Right atrium auricular region (tissue), 2 donors: Measurements from ENCODE around the gene R3HDM1. TPM values are rescaled to one million over a fixed set of nuclear protein-coding genes. Genes with fewer than 3 reads are reported as not detected.

Source experiments
- DNase-seq: peaks from one replicate; pipeline ENCODE4 v3.0.0-alpha.2; 2019; ENCODE audit warnings: low spot score
- H3K27ac ChIP-seq, 2 donors: fragments of 200-600 bp; sonication (generic); 1 replicate in 1 of 2; 2 replicates in 1 of 2; pipeline ENCODE4 v1.5.1; 2016 to 2019
- H3K27me3 ChIP-seq, 2 donors: fragments of 200-600 bp; sonication (generic); one replicate each; pipeline versions ENCODE4 v1.5.1 to v1.6.0; 2017 to 2019
- H3K36me3 ChIP-seq: fragments of 200-600 bp; sonication (generic); one replicate; pipeline ENCODE4 v1.5.1; 2016
- H3K4me1 ChIP-seq, 2 donors: fragments of 200-600 bp; sonication (generic); one replicate each; pipeline versions ENCODE4 v1.5.1 to v1.6.0; 2017 to 2019
- H3K4me3 ChIP-seq, 2 donors: fragments of 200-600 bp; sonication (generic); 1 replicate in 1 of 2; 2 replicates in 1 of 2; pipeline ENCODE4 v1.5.1; 2017 to 2019; ENCODE audit warnings: mild to moderate bottlenecking in 1 of 2, moderate library complexity in 1 of 2
- H3K9me3 ChIP-seq, 2 donors: fragments of 200-600 bp; sonication (generic); one replicate each; pipeline ENCODE4 v1.5.1; 2019
- total RNA-seq, 2 donors: library from RNA; depleted of rRNA; stranded (reverse); fragments of >200 nt; gene quantifications; one replicate each; pipeline ENCODE4 v1.1.0, GENCODE V29; 2016
- TF ChIP-seq, protein P1 (sequence below), 2 donors: fragments of 200-600 bp; sonication (generic); IDR thresholded peaks; one replicate each; pipeline ENCODE4 v1.5.1; 2019; ENCODE audit warnings: antibody characterized with exemption in 2 of 2

The R3HDM1 gene
- total RNA-seq, 2 donors from 2014 or later, result 12.1 to 14.3 TPM

- peaks cover 0 to 7% of the 10 kb centered on the region in 2 donors for H3K4me1 ChIP-seq
- H3K4me3 ChIP-seq, result no peak overlapping the region
- TF ChIP-seq, protein P1, sequence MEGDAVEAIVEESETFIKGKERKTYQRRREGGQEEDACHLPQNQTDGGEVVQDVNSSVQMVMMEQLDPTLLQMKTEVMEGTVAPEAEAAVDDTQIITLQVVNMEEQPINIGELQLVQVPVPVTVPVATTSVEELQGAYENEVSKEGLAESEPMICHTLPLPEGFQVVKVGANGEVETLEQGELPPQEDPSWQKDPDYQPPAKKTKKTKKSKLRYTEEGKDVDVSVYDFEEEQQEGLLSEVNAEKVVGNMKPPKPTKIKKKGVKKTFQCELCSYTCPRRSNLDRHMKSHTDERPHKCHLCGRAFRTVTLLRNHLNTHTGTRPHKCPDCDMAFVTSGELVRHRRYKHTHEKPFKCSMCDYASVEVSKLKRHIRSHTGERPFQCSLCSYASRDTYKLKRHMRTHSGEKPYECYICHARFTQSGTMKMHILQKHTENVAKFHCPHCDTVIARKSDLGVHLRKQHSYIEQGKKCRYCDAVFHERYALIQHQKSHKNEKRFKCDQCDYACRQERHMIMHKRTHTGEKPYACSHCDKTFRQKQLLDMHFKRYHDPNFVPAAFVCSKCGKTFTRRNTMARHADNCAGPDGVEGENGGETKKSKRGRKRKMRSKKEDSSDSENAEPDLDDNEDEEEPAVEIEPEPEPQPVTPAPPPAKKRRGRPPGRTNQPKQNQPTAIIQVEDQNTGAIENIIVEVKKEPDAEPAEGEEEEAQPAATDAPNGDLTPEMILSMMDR (IDR thresholded peaks at IDR 0.05), result no peak
- H3K36me3 ChIP-seq, result no peaks in the 10 kb centered on the region
- no peak overlapping the region for H3K27ac ChIP-seq
- DNase-seq, result no peak
- no peaks in the 10 kb centered on the region for H3K27me3 ChIP-seq
- H3K9me3 ChIP-seq, result no peaks in the 10 kb centered on the region
Measured at GRCh38 chr2:135552887-135553286, 21.6 kb downstream of the R3HDM1 start.

DNA sequence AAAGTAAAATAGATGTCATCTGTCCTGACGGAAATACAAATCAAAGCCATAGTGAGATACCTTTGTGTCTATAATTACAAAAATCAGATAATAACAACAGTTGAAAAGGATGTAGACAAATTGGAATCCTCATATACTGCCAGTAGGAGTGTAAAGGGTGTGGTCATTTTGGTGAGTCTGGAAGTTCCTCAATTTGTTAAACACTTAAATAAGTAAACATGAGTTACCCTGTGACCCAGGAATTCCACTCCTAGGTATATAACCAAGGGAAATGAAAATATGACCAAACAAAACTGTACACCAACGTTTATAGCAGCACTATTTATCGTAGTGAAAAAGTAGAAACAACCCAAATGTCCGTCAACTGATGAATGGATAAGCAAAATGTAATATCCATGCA lies 24.0 kb downstream of the R3HDM1 start:
- Histone ChIP-seq H3K4me1 (peaks cover 0 to 13% of the 10 kb centered on the region in 2 donors), H3K9me3 (no peaks in the 10 kb centered on the region), H3K36me3 (no peaks in the 10 kb centered on the region), H3K27ac (no peak overlapping the region), H3K4me3 (no peak overlapping the region), H3K27me3 (no peaks in the 10 kb centered on the region)
- no peak for DNase-seq
- TF ChIP-seq, protein P1 (IDR thresholded peaks at IDR 0.05), result no peak

DNA sequence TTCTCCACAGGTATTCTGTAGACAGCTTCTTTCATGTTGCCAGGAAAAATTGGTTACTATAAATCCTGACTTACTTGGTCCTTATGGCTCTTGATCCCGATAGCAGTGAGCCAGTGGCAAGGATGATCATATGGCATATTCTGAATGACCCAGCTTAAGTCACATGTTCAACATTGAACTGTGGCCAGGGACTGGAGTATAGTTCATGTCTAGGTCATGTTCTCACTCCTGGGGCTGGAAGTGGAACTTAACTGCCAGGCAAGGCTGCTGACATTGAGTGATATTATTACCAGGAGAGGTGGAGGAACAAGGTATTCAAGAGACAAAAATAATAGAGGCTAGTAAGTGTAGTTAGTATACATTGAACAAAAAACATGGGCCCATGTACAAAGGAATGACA lies 26.2 kb downstream of the R3HDM1 start:
- no peak overlapping the region for H3K27ac ChIP-seq
- no peaks in the 10 kb centered on the region for H3K36me3 ChIP-seq
- H3K4me3 ChIP-seq, result no peak overlapping the region
- H3K9me3 ChIP-seq, result no peaks in the 10 kb centered on the region
- no peak for DNase-seq
- no peaks in the 10 kb centered on the region for H3K27me3 ChIP-seq
- peaks cover 0 to 13% of the 10 kb centered on the region in 2 donors for H3K4me1 ChIP-seq
- TF ChIP-seq, protein P1 (IDR thresholded peaks at IDR 0.05), result no peak

- TF ChIP-seq, protein P1 (IDR thresholded peaks at IDR 0.05), result no peak
- no peak for DNase-seq
- no peaks in the 10 kb centered on the region for H3K36me3 ChIP-seq
- H3K4me1 ChIP-seq, result peaks cover 0 to 13% of the 10 kb centered on the region in 2 donors
- H3K27me3 ChIP-seq, result no peaks in the 10 kb centered on the region
- H3K9me3 ChIP-seq, result no peaks in the 10 kb centered on the region
- H3K4me3 ChIP-seq, result no peak overlapping the region
- H3K27ac ChIP-seq, result no peak overlapping the region
Measured at GRCh38 chr2:135561925-135562324, 30.6 kb downstream of the R3HDM1 start.

GRCh38 chr2:135563793-135564192 lies 32.5 kb downstream of the R3HDM1 start:
- no peak overlapping the region for H3K27ac ChIP-seq

DNA sequence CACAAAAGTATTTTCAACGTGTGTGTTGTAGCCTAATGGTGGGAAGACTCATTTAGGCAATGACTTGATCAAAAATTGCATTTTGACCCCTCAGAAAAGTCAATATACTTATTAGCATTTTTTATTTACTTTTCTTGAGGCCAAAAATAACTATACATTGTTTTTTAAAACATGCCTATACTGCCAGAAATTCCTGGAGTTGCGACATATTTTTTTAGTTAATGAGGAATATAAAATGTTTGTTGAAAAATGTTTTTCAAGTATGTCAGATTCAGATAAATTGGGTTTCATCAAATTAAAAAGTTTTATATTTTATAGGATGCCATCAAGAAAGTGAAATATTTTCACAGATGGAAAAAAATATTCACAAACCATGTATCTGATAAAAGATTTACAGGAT lies 39.6 kb downstream of the R3HDM1 start:
- Histone ChIP-seq H3K27ac (no peak overlapping the region), H3K36me3 (peaks cover 7% of the 10 kb centered on the region), H3K4me3 (no peak overlapping the region), H3K27me3 (no peaks in the 10 kb centered on the region), H3K9me3 (no peaks in the 10 kb centered on the region), H3K4me1 (no peaks in the 10 kb centered on the region)
- no peak for DNase-seq
- TF ChIP-seq, protein P1 (IDR thresholded peaks at IDR 0.05), result no peak

More at GRCh38 chr2:135563793-135564192, 32.5 kb downstream of the R3HDM1 start:
- no peaks in the 10 kb centered on the region for H3K9me3 ChIP-seq
- no peaks in the 10 kb centered on the region for H3K36me3 ChIP-seq
- no peak for DNase-seq
- H3K4me3 ChIP-seq, result no peak overlapping the region
- H3K4me1 ChIP-seq, result peaks cover 0 to 6% of the 10 kb centered on the region in 2 donors
- TF ChIP-seq, protein P1 (IDR thresholded peaks at IDR 0.05), result no peak
- no peaks in the 10 kb centered on the region for H3K27me3 ChIP-seq
